ENCODE data around the gene TLL2. TPM values are rescaled to one million over a fixed set of nuclear protein-coding genes. Genes with fewer than 3 reads are reported as not detected.

Gene TLL2
- total RNA-seq, 1 donor from 2014 or later, result not detected

GRCh38 chr10:96374004-96374403 lies 139.7 kb downstream of the TLL2 start:
- DNase-seq (ENCODE audit: extremely low spot score, unreplicated experiment), result no peak
- H3K27ac Mint-ChIP-seq (ENCODE audit: unreplicated experiment), result no peak overlapping the region
- no peak overlapping the region for H3K4me3 Mint-ChIP-seq (ENCODE audit: unreplicated experiment)
- H3K27me3 Mint-ChIP-seq (ENCODE audit: unreplicated experiment), result no peaks in the 10 kb centered on the region
- peaks cover 7% of the 10 kb centered on the region for H3K4me1 Mint-ChIP-seq (ENCODE audit: unreplicated experiment)
- no peak for TF ChIP-seq CTCF (IDR thresholded peaks at IDR 0.05)
- H3K36me3 Mint-ChIP-seq (ENCODE audit: unreplicated experiment), result no peaks in the 10 kb centered on the region
- no peaks in the 10 kb centered on the region for H3K9me3 Mint-ChIP-seq (ENCODE audit: unreplicated experiment)

- Mint-ChIP-seq H3K27me3 (ENCODE audit: unreplicated experiment) (no peaks in the 10 kb centered on the region), H3K36me3 (ENCODE audit: unreplicated experiment) (no peaks in the 10 kb centered on the region), H3K4me3 (ENCODE audit: unreplicated experiment) (no peak overlapping the region), H3K27ac (ENCODE audit: unreplicated experiment) (no peak overlapping the region), H3K9me3 (ENCODE audit: unreplicated experiment) (no peaks in the 10 kb centered on the region), H3K4me1 (ENCODE audit: unreplicated experiment) (peaks cover 9% of the 10 kb centered on the region)
- no peak for DNase-seq (ENCODE audit: extremely low spot score, unreplicated experiment)
- TF ChIP-seq CTCF (IDR thresholded peaks at IDR 0.05), result no peak
Observed at GRCh38 chr10:96371356-96371755, 142.4 kb downstream of the TLL2 start.

DNA sequence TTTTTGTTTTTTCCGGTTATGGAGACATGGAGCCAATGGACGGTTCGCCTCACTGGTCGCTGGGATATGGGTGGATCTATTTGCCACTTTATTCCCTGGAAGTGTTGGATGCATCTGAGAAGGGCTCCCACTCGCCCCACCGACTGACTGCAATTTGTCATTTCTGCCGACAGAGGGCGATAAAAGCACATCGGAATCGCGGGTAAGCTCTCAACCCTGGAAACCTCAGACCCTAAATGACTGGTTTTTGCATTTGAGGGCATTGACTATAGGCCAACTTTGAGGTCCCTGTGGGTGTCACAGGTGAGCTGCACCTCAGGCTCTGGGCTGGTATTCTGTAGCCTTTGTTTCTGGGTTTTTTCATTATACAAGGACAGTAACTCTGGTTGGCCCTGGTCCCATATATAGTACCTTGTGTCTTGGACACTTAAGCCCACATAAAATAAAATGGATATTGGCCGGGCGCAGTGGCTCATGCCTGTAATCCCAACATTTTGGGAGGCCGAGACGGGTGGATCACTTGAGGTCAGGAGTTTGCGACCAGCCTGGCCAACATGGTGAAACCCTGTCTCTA lies 143.1 kb downstream of the TLL2 start:
- H3K9me3 Mint-ChIP-seq (ENCODE audit: unreplicated experiment), result no peaks in the 10 kb centered on the region
- no peak for DNase-seq (ENCODE audit: extremely low spot score, unreplicated experiment)
- H3K27me3 Mint-ChIP-seq (ENCODE audit: unreplicated experiment), result no peaks in the 10 kb centered on the region
- peaks cover 14% of the 10 kb centered on the region for H3K4me1 Mint-ChIP-seq (ENCODE audit: unreplicated experiment)
- H3K36me3 Mint-ChIP-seq (ENCODE audit: unreplicated experiment), result no peaks in the 10 kb centered on the region
- no peak overlapping the region for H3K4me3 Mint-ChIP-seq (ENCODE audit: unreplicated experiment)
- no peak overlapping the region for H3K27ac Mint-ChIP-seq (ENCODE audit: unreplicated experiment)
- peak; percentile 76 for TF ChIP-seq CTCF (IDR thresholded peaks at IDR 0.05)

DNA sequence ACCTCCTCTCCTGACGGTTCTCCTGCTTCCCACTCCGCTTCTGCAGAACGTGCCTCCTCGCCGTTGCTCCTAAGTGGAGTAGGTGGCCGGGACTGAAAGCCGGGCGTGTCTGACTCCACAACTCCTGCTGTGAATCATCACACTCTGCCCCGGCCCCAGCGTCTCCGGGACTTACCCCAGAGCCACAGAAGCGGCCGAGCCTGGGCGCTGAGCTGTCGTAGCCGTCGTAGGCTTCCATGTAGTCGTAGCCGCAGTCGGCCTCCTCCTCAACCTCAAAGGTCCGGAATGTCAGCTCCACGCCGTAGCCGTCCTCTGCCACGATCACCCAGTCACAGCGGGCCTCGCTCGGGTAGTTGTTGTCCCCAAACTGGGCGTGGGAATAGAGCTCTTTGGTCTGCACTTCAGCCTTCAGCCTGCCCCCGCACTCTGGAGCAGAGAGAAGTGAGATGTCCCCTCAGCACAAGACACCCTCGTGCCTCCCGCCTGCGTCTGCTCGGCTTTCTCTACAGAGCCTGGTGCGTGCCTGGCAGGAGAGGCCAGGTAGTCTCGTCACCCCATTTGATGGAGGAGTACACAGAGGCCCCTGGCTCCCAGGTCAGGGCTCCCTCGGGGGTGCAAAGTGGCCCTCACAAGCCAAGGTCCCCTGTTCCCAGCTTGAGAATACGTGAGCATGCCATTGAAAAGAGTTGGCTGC lies 143.7 kb downstream of the TLL2 start:
- H3K9me3 Mint-ChIP-seq (ENCODE audit: unreplicated experiment), result no peaks in the 10 kb centered on the region
- TF ChIP-seq CTCF (IDR thresholded peaks at IDR 0.05), result no peak
- H3K27ac Mint-ChIP-seq (ENCODE audit: unreplicated experiment), result no peak overlapping the region
- no peaks in the 10 kb centered on the region for H3K27me3 Mint-ChIP-seq (ENCODE audit: unreplicated experiment)
- no peak overlapping the region for H3K4me3 Mint-ChIP-seq (ENCODE audit: unreplicated experiment)
- peaks cover 11% of the 10 kb centered on the region for H3K4me1 Mint-ChIP-seq (ENCODE audit: unreplicated experiment)
- no peak for DNase-seq (ENCODE audit: extremely low spot score, unreplicated experiment)
- no peaks in the 10 kb centered on the region for H3K36me3 Mint-ChIP-seq (ENCODE audit: unreplicated experiment)

- DNase-seq (ENCODE audit: extremely low spot score, unreplicated experiment), result no peak
- Mint-ChIP-seq H3K9me3 (ENCODE audit: unreplicated experiment) (no peaks in the 10 kb centered on the region), H3K27me3 (ENCODE audit: unreplicated experiment) (no peaks in the 10 kb centered on the region), H3K4me1 (ENCODE audit: unreplicated experiment) (peaks cover 11% of the 10 kb centered on the region), H3K27ac (ENCODE audit: unreplicated experiment) (no peak overlapping the region), H3K4me3 (ENCODE audit: unreplicated experiment) (no peak overlapping the region), H3K36me3 (ENCODE audit: unreplicated experiment) (no peaks in the 10 kb centered on the region)
- TF ChIP-seq CTCF (IDR thresholded peaks at IDR 0.05), result no peak
Observed at GRCh38 chr10:96368971-96369370, 144.8 kb downstream of the TLL2 start.

Measured in osteocyte (in vitro differentiated cells).